GM12875 (cell line): ENCODE measurements around the gene MCTP2.

Experiments
- H3K4me3 ChIP-seq: one replicate; pipeline ENCODE4 v1.5.1; 2011; ENCODE audit warnings: low read depth, low read length, control low read depth
- TF ChIP-seq, protein P1 (sequence below): IDR thresholded peaks from 2 replicates; pipeline ENCODE4 v1.5.1; 2011; ENCODE audit warnings: low read depth, mild to moderate bottlenecking, control low read depth, inconsistent platforms, low read length, moderate library complexity, borderline replicate concordance; ENCODE audit not compliant: insufficient read depth

The MCTP2 gene

GRCh38 chr15:94383706-94384105 lies 152.3 kb downstream of the MCTP2 start:
- no peak overlapping the region for H3K4me3 ChIP-seq
- TF ChIP-seq, protein P1, sequence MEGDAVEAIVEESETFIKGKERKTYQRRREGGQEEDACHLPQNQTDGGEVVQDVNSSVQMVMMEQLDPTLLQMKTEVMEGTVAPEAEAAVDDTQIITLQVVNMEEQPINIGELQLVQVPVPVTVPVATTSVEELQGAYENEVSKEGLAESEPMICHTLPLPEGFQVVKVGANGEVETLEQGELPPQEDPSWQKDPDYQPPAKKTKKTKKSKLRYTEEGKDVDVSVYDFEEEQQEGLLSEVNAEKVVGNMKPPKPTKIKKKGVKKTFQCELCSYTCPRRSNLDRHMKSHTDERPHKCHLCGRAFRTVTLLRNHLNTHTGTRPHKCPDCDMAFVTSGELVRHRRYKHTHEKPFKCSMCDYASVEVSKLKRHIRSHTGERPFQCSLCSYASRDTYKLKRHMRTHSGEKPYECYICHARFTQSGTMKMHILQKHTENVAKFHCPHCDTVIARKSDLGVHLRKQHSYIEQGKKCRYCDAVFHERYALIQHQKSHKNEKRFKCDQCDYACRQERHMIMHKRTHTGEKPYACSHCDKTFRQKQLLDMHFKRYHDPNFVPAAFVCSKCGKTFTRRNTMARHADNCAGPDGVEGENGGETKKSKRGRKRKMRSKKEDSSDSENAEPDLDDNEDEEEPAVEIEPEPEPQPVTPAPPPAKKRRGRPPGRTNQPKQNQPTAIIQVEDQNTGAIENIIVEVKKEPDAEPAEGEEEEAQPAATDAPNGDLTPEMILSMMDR: no peak

DNA sequence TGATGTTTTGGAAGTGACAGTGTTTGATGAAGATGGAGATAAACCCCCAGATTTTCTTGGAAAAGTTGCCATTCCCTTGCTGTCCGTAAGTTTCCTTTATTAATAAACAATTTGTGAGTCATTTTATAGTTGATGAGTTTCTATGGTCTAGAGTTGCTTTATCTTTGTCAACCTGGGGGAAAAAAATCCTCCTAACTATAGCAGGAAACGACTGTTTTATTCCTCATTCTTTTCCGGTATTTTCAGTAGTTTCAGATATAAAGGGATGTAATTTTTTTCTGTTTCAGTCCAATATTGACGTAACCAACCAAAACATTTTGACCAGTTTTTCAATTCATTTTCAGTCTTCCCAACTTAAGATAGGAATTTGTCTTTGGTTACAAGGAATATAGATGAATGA lies 154.1 kb downstream of the MCTP2 start:
- H3K4me3 ChIP-seq: no peak overlapping the region
- TF ChIP-seq, protein P1: no peak

DNA sequence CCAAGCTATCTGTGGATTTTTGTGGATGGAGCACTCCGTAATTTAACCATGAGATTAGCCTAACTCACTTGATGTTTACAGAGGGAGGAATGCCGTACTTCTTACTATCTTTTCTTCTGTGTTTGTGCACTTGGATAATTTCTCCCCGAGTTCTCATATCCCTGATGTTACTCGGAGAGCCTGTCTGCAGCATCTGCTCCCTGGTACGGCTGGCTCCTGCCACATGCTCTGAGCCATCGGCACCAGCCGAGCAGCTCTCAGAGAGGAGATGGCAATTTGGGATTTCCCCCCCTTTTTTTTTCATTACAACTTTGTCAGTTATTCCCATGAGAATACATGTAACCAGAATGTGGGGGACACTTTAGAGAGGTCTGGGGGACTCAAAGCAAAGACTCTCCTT lies 155.0 kb downstream of the MCTP2 start:
- no peak overlapping the region for H3K4me3 ChIP-seq
- TF ChIP-seq, protein P1: no peak

- no peak overlapping the region for H3K4me3 ChIP-seq
- TF ChIP-seq, protein P1: no peak
Measured at GRCh38 chr15:94387442-94387841, 156.1 kb downstream of the MCTP2 start.

DNA sequence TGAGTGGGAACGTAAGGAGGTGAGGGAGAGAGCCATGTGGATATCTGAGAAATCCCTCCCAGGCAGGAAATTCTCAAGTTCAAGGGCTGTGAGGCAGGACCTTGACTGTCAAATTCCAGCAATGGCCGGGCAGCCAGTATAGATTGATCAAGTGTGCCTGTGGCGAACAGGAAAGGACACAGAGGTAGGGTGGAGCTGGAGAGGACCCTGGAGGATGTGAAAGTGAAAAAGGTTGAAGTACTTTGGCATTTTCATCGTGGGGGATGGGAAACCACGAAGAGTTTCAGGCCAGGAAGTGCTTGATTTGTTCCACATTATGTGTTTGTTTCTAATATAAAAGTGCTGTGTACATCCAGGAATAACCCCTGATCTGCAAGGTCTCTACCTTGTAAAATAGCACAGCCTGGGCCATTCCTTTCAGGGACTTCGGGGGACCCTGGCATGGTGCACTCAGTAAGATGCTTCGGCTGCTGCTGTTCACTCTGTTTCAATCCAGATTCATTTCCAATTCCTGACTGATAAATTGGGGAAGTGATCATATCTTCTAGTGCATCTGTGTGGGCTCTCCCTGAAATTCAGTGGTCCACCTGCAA lies 156.6 kb downstream of the MCTP2 start:
- H3K4me3 ChIP-seq: no peak overlapping the region
- TF ChIP-seq, protein P1: no peak

DNA sequence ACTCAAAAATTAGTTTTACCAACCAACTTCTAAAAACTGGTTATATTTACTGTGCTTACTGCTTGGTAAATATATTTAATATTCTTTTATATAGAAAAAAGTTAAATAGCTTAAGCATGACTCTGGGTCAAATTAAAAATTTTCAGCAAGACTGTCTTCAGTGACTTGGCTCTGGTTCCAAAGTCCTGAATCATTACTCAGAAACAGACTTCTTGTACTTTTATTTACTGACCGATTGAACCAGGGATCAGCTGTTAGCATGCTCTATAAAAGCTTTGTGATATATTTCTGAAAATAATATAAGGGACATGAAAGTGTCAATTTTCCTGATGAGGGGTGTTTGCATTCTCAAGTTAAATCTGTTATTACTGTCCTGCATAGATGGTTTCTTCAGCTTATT lies 164.3 kb downstream of the MCTP2 start:
- TF ChIP-seq, protein P1: no peak
- no peak overlapping the region for H3K4me3 ChIP-seq

- H3K4me3 ChIP-seq: no peak overlapping the region
- TF ChIP-seq, protein P1: no peak
Measured at GRCh38 chr15:94397337-94397736, 166.0 kb downstream of the MCTP2 start.
